Activated CD4-positive, alpha-beta T cell treated with anti-CD3 and anti-CD28 coated beads, Interleukin-2, amount 50 U/mL, for 24 hours (primary cell): ENCODE measurements around the gene PCNT.

Source experiments
- DNase-seq, 2 donors: peaks; one replicate each; pipeline ENCODE4 v3.0.0-alpha.2; 2020; ENCODE audit warnings: low read depth in 1 of 2, low spot score in 1 of 2

PCNT gene, protein sequence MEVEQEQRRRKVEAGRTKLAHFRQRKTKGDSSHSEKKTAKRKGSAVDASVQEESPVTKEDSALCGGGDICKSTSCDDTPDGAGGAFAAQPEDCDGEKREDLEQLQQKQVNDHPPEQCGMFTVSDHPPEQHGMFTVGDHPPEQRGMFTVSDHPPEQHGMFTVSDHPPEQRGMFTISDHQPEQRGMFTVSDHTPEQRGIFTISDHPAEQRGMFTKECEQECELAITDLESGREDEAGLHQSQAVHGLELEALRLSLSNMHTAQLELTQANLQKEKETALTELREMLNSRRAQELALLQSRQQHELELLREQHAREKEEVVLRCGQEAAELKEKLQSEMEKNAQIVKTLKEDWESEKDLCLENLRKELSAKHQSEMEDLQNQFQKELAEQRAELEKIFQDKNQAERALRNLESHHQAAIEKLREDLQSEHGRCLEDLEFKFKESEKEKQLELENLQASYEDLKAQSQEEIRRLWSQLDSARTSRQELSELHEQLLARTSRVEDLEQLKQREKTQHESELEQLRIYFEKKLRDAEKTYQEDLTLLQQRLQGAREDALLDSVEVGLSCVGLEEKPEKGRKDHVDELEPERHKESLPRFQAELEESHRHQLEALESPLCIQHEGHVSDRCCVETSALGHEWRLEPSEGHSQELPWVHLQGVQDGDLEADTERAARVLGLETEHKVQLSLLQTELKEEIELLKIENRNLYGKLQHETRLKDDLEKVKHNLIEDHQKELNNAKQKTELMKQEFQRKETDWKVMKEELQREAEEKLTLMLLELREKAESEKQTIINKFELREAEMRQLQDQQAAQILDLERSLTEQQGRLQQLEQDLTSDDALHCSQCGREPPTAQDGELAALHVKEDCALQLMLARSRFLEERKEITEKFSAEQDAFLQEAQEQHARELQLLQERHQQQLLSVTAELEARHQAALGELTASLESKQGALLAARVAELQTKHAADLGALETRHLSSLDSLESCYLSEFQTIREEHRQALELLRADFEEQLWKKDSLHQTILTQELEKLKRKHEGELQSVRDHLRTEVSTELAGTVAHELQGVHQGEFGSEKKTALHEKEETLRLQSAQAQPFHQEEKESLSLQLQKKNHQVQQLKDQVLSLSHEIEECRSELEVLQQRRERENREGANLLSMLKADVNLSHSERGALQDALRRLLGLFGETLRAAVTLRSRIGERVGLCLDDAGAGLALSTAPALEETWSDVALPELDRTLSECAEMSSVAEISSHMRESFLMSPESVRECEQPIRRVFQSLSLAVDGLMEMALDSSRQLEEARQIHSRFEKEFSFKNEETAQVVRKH (N-terminal part only)

GRCh38 chr21:46323710-46324389 lies at the start of gene PCNT, which contains the start of gene C21orf58:
PCNT (plus strand) TSS chr21:46324156; CDS start chr21:46324229, 73 bp downstream.
C21orf58 (minus strand) TSS chr21:46323870; CDS start chr21:46322738, 1,132 bp downstream.
- peak; percentile 94 for DNase-seq

DNA sequence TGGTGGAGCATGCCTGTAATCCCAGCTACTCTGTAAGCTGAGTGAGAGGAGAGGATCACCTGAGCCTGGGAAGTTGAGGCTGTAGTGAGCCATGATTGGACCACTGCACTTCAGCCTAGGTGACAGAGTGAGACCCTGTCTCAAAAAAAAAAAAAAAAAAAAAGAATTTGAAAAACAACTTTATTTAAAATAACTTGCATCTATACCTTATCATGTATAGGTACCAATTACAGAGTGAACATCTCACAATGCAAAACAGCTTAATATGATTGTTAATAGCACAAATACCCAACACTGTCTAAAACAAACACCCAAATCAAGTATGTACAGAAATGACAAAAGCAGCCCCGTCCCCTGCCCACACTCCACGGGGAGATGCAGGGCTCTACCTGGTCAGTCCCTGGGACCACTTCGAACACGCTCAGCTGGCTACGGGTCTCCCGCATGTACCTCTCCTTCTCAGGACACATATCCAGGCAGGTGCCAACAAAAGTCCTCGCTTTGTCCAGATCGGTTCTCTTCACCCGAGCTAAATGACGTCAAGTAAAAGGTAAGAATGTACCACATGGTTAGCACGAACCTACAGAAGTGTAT lies 49.1 kb upstream of the PCNT start:
- no peak for DNase-seq

- DNase-seq: no peak
These were observed 39.8 kb upstream of the PCNT start for GRCh38 chr21:46284077-46284644.

DNA sequence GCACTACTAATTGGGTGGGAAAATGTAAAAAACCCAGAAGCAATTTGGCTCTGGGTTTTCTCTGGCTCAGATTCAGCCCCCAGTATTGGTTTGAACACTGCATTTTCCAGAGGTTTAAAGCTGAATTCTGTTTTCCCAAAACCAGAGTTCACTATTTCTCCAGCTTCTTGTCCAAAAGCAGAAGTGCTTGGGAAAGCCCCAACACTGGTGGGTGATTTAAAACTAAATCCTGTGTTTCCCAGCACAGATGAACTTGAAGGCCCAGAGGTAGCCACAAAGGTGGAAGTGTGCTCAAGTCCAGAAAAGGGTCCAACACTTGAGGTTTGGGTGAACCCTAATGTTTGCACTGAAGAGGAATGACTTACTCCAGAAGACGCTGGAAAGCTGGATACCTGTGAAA lies 39.2 kb upstream of the PCNT start:
- DNase-seq: no peak

- DNase-seq: no peak
These were observed 38.7 kb upstream of the PCNT start, which contains the start of gene MCM3AP for GRCh38 chr21:46285206-46285661. MCM3AP (minus strand) TSS chr21:46285611; CDS start chr21:46285286, 325 bp downstream.

- DNase-seq: peak; percentile 78 to 80
These were observed 38.0 kb upstream of the PCNT start, which contains the start of gene YBEY for GRCh38 chr21:46285761-46286647. YBEY (plus strand) TSS chr21:46286342; CDS start chr21:46286914, 572 bp downstream.

DNA sequence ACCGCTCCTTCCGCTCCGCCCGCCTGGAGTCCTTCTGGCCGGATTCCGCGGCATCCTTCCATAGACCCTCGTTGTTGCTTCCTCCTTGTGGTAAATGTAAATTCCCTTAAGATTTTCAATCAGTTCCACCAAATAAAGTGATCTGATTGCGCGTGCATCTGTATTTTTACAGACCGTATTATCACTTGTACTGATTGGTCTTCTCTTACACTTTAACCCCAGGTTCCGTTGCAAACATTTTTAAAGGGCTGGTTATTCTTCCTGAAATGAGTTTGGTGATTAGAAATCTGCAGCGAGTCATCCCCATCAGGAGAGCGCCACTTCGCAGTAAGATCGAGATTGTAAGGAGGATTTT lies 37.3 kb upstream of the PCNT start:
- no peak for DNase-seq

GRCh38 chr21:46287541-46287940 lies 36.4 kb upstream of the PCNT start:
- DNase-seq: no peak

GRCh38 chr21:46289655-46290179 lies 34.2 kb upstream of the PCNT start:
- DNase-seq: no peak

DNA sequence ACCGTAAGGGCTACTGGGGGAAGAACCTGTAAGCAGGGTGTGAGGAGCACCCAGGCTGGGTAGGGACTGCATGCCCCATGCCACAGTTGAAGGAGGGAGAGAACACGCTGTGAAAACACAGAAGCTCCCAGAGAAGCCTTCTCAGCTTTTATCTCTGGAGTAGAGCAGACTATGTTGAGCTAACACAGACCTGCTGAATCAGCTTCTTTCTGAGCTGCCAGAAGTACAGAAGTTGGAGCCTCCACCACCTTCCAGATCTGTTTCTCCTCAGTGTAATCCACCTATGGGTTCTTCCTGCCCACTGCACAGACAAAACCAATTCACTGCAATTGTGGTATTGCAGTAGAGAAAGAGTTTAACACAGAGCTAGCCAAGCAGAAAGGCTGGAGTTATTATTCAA lies 32.4 kb upstream of the PCNT start:
- DNase-seq: no peak

- DNase-seq: no peak
These were observed 29.2 kb upstream of the PCNT start for GRCh38 chr21:46294647-46295176.

GRCh38 chr21:46295177-46295770 lies 28.7 kb upstream of the PCNT start:
- DNase-seq: no peak

GRCh38 chr21:46295996-46296752 lies 27.8 kb upstream of the PCNT start:
- DNase-seq: peak; percentile 27 to 29

GRCh38 chr21:46297338-46298271 lies 26.4 kb upstream of the PCNT start:
- DNase-seq: no peak

- no peak for DNase-seq
These were observed 24.8 kb upstream of the PCNT start for GRCh38 chr21:46299167-46299566.

- DNase-seq: no peak
These were observed 22.2 kb upstream of the PCNT start for GRCh38 chr21:46301759-46302158.
